ENCODE data around the gene UBE2O.

Gene UBE2O

GRCh38 chr17:76398523-76399174, 54.3 kb downstream of the UBE2O start:
- H3K27ac ChIP-seq, result no peak overlapping the region
- no peak for DNase-seq (ENCODE audit: low read depth, low spot score)

- peak; percentile 34 for DNase-seq (ENCODE audit: low read depth, low spot score)
- H3K27ac ChIP-seq, result no peak overlapping the region
Measured at GRCh38 chr17:76397687-76398522, 55.0 kb downstream of the UBE2O start.

GRCh38 chr17:76397184-76397583, 55.8 kb downstream of the UBE2O start:
- no peak for DNase-seq (ENCODE audit: low read depth, low spot score)
- H3K27ac ChIP-seq, result no peak overlapping the region

- no peak for DNase-seq (ENCODE audit: low read depth, low spot score)
- H3K27ac ChIP-seq, result no peak overlapping the region
Measured at GRCh38 chr17:76395980-76396379, 57.0 kb downstream of the UBE2O start.

- DNase-seq (ENCODE audit: low read depth, low spot score), result peak; percentile 76
- H3K27ac ChIP-seq, result peak overlapping the region; percentile 81
Measured at GRCh38 chr17:76394166-76394565, 58.8 kb downstream of the UBE2O start.

GRCh38 chr17:76391200-76391715, 61.7 kb downstream of the UBE2O start:
- H3K27ac ChIP-seq, result no peak overlapping the region

GRCh38 chr17:76390003-76390421, 62.9 kb downstream of the UBE2O start:
- no peak for DNase-seq (ENCODE audit: low read depth, low spot score)
- no peak overlapping the region for H3K27ac ChIP-seq

More at GRCh38 chr17:76391200-76391715, 61.7 kb downstream of the UBE2O start:
- no peak for DNase-seq (ENCODE audit: low read depth, low spot score)

GRCh38 chr17:76388966-76389888, 63.7 kb downstream of the UBE2O start:
- no peak for DNase-seq (ENCODE audit: low read depth, low spot score)
- H3K27ac ChIP-seq, result peak overlapping the region; percentile 20

- H3K27ac ChIP-seq, result no peak overlapping the region
- no peak for DNase-seq (ENCODE audit: low read depth, low spot score)
Measured at GRCh38 chr17:76386966-76387765, 65.8 kb downstream of the UBE2O start.

- no peak for DNase-seq (ENCODE audit: low read depth, low spot score)
- H3K27ac ChIP-seq, result peak overlapping the region; percentile 93
Measured at GRCh38 chr17:76385892-76386786, 66.8 kb downstream of the UBE2O start.

GRCh38 chr17:76384987-76385891, 67.7 kb downstream of the UBE2O start:
- H3K27ac ChIP-seq, result peak overlapping the region; percentile 93
- no peak for DNase-seq (ENCODE audit: low read depth, low spot score)

GRCh38 chr17:76384222-76384986, 68.5 kb downstream of the UBE2O start, which contains the start of gene SPHK1:
SPHK1 (plus strand) TSS chr17:76384609; CDS start chr17:76385645, 1,036 bp downstream.
- H3K27ac ChIP-seq, result peak within 1 kb of the TSS; percentile 93
- DNase-seq (ENCODE audit: low read depth, low spot score), result peak; percentile 40

GRCh38 chr17:76383546-76384221, 69.3 kb downstream of the UBE2O start:
- no peak for DNase-seq (ENCODE audit: low read depth, low spot score)
- H3K27ac ChIP-seq, result peak overlapping the region; percentile 93

- DNase-seq (ENCODE audit: low read depth, low spot score), result peak; percentile 33
- peak overlapping the region; percentile 93 for H3K27ac ChIP-seq
Measured at GRCh38 chr17:76382803-76383545, 70.0 kb downstream of the UBE2O start.

GRCh38 chr17:76382351-76382802, 70.6 kb downstream of the UBE2O start:
- peak overlapping the region; percentile 93 for H3K27ac ChIP-seq
- DNase-seq (ENCODE audit: low read depth, low spot score), result no peak

Data from epithelial cell of prostate (primary cell).